GM21526 (cell line): ENCODE measurements around the gene ZMYM4.

ENCODE experiments used
- ATAC-seq: cut with Tn5 transposase; IDR thresholded peaks from one replicate; pipeline ENCODE4 v1.9.1; 2021; ENCODE audit warnings: moderate library complexity; ENCODE audit not compliant: unreplicated experiment, low FRiP score

The ZMYM4 gene

DNA sequence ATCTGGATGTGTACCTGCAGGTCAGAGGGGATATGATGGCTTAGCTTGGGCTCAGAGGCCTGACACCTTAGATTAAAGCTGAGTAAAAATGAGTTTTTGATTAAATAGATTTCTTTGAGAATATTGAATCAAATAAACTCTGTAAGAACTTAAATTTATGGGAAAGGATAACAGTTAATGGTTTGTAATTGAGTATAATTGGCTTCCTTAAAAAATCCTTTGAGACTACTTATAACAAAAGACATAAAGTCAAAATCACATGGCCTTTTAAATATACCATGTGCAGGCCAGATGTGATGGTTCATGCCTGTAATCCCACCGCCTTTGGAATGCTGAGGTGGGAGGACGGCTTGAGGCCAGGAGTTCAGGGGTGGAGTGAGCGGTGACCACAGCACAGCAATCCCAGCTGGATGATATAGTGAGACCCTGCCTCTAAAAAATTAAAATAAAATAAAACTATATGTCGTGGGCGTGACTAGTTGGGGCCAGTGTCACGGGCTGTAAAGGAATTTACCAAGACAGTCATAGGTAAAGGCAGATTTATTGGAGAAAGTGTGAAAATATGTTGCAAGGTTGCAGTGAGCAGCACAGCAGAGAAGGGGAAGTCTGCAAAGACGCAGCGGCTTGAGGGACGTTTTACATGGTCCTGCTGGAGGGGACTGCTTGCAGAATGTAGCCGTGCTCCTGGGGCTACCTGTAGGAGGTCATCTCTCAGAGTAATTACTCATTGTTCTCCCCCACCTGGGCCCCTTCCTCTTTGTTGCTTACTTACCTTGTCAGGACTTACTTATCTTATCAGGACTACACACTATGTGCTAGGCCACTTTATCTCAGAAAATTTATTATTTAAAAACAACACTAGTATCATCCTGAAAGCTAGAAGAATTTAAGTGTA lies 122.3 kb downstream of the ZMYM4 start:
- ATAC-seq: no peak

DNA sequence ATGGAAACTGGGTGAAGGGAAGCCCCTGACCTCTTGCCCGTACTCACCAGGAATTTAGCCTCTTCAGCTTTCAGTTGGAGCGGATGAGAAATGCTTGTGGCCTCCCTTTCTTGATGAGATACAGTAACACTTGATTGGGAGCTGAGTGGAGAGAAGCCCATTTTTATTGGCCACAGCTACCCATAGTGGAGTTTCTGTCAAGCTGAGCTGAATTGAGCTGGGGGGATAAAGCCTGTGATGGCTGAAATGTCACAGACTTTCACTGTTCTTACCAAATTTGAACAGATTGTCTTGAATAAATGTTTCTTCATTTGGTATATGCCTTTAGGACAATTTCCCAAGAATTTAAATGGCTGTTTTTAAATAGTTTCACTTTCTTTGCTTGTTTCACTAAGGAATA lies 125.9 kb downstream of the ZMYM4 start:
- no peak for ATAC-seq

DNA sequence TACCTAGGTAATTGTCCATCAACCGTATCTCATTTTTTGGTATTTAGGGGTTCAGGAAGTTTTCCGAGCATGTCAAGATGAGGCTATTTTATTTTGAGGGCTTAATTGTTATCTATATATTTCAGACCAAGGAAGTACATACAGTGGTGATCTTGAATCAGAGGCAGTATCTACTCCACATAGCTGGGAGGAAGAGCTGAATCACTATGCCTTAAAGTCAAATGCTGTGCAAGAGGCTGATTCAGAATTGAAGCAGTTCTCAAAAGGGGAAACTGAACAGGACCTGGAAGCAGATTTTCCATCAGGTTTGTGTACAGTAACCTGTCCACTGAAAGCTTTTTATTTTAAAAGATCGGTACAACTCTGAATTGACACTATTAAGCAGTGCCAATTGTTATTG lies 130.2 kb downstream of the ZMYM4 start:
- ATAC-seq: no peak

DNA sequence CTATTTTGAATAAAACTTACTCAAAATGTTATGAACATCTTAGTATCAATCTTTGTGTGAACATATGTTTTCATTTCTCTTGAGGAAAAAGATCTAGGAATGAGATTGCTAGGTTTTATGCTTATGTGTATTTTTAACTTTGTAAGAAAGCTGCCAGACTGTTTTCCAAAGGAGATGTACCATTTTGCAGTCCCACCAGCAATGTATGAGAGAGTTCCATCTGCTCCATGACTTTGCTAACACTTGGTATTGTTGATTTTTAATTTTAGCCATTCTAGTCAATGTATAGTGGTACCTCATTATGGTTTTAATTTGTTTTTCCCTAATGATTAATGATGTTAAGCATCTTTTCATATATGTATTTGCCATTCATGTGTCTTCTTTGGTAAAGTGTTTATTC lies 132.5 kb downstream of the ZMYM4 start:
- ATAC-seq: no peak

DNA sequence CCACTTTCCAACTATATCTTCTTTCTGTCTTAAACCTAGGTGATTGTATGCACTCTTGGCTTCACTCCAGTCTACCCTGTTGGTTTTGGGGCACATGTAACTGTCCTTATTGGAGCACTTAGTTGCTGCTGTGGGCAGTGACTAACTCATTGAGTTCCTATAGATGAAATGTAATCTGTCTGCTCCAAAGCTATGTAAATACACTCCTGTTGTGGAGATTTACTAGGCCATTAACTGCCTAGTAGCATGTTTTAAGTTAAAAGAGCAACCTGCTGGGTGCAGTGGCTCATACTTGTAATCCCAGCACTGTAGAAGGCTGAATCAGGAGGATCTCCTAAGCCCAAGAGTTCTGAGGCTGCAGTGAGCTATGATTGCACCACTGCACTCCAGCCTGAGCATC lies 137.6 kb downstream of the ZMYM4 start:
- no peak for ATAC-seq

DNA sequence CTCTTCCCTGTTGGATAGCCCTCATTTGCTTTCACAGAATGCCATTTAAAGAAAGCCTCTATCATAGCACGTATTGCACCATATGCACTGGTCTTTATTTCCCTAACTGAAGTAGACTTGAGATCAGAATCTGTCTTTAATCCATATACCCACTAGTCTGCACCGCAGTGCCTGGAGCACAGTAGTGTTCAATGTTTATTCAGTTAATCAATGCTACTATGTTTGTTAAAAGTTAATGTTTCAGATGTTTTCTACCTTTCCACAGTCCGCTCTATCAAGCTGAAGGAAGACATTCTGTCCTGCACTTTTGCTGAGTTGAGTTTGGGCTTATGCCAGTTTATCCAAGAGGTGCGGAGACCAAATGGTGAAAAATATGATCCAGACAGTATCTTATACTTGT lies 139.2 kb downstream of the ZMYM4 start:
- no peak for ATAC-seq

DNA sequence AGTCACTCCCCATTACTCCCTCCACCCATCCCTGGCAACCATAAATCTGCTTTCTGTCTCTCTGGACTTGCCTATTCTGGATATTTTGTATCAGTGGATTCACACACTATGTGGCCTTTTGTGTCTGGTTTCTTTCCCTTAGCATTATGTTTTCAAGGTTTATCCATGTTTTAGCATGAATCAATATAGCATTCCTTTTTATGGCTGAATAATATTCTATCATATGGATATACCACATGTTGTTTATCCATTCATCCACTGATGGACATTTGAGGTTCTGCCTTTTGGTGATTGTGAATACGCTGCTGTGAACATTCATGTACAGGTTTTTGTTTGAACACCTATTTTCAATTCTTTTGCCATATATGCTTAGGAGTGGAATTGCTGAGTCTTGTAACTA lies 140.4 kb downstream of the ZMYM4 start:
- ATAC-seq: no peak

DNA sequence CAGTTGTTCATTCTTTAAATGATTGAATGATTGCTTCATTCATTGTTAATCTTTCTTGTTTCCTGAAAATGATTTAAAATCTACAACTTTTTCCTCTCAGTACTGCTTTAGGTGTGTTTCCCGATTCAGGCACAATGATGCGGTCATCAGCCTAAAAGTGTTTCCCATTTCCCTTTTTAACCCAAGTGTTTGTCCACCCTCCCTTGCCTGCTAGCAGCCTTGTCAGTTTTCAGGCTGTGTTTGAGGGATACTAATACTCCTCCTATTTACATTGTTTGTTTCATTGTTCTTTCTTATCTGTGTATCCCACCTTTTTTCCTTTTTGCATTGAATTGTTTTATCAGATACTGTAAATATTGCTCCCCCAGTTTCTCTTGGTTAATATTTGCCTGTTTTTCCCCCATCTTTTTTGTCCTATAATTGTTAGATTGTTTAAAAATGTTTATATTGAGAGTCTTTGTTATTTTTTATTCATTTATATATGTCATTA lies 157.6 kb downstream of the ZMYM4 start:
- ATAC-seq: no peak

DNA sequence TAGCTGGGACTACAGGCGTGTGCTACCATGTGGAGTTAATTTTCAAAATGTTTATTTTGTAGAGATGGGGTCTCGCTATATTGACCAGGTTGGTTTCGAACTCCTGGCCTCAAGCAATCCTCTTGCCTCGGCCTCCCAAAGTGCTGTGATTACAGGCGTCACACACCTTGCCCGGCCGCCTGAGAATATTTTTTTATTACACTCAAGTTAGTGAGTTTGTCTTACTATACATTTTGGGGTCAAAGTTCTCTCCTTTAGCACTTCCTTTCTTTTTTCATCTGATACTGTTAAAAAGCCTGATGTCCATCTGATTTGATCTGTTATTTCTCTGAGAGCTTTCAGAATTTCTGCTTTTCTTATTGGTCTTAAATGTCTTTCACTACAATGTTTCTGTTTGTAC lies 159.9 kb downstream of the ZMYM4 start:
- ATAC-seq: no peak

DNA sequence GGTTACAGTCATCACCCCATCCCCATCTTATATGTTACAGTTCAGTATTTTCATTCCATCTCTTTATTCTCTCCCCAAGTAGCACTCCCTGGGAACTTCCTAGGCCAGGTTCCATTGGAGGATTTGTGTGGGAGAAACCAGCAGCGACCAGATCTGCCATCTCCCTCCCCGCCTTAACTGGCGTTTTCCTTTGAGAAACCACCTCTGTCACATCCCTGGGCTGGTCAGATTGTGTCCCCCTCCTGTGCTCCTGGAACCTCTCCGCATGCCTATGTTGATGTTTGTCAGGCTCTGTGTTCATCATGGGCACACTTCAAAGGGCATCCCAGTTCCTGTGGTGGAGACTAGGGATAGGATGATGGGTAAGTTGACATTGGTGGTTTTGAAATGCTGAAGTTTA lies 162.3 kb downstream of the ZMYM4 start:
- no peak for ATAC-seq

DNA sequence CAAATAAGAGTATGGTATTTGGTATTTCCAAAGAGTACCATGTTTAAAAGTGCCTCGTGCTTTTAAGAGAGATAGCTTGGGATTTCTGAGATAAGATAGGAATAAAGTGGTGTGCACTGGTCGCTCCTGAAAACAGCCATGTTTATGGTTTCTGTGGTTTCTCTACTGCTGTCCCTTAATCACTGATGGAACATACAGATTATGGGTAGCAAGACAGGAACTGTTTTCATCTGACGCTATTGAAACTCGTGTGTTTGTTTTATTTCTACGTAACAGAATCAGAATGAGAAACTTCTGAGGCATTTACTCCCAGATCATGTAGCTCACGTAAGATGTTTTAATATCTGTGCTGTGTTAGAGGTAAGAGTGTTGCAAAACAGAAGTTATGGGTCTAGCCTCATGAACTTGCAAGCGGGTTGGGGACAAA lies 162.7 kb downstream of the ZMYM4 start:
- no peak for ATAC-seq

DNA sequence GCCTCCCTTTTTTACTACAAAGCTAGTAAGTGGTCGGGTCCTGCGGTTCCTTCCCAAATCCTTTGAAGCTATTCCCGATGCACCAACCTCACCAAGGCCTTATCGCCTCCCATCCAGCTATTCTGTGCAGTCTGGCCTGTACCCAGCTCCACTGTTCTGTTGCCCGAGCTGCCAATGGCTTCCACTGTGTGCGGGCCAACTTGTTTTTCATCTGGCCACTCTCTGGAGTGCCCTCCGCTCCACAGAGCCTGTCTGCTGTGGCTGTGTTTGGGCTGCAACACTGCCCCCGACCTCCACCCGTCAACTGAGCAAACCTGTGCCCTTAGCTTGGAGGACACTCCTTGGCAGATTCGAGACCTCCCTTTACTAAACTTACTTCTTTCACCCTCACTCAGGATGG lies 163.7 kb downstream of the ZMYM4 start:
- ATAC-seq: no peak

DNA sequence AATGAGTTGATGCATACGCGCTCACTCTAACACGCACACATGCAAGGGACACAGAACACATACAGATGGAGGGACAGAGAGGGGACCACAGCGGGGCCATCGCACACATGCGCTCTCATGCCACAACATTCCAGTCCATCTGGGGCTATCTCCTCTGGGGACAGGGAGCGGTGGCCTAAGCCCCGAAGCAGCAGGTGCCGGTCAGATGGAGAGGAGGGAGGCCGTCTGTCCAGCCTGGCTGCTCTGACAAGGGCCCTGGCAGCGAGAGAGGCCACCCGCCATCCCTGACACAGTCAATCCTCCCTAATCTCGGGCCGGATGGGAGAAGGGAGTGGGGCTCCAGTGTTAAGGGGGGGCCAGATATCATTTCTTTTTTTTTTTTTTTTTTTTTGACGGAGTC lies 165.2 kb downstream of the ZMYM4 start:
- no peak for ATAC-seq

DNA sequence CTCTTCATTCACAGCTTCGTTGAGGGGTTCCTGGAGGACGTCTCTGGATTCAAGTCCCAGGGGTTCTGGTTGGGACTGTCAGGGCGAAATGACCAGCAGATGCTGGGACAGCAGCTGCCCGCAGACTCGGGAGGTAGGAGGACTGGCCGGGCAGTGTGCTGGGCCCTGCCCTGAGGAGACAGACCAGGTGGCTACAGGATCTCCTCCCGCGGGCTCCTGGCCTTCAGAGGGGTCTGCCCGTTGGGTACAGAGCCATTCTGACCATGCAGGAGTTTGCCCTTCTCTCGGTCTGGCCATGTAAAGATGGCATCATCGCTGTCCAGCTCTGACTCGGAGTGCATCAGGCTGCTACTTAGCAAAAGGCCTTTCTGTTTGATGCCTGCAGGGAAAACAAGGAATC lies 166.2 kb downstream of the ZMYM4 start:
- no peak for ATAC-seq

DNA sequence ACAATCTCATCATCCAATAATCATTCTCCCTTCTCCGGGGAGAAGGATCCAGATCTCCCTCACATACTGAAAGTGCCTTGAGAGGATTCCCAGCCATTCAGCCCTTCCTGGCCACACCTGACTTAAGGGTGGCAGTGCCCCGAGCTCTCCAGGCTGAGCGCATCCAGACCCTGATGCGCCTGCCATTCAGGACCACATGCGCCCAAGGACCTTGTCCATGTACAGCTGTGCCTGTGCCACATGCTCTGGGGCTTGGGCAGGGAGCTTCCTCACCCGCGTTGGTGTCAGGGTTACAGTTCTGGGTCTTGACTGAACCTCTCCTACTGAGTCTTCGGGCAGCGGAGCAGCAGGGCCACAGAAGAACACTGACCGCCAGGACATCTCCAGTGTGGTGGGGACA lies 167.6 kb downstream of the ZMYM4 start:
- no peak for ATAC-seq

DNA sequence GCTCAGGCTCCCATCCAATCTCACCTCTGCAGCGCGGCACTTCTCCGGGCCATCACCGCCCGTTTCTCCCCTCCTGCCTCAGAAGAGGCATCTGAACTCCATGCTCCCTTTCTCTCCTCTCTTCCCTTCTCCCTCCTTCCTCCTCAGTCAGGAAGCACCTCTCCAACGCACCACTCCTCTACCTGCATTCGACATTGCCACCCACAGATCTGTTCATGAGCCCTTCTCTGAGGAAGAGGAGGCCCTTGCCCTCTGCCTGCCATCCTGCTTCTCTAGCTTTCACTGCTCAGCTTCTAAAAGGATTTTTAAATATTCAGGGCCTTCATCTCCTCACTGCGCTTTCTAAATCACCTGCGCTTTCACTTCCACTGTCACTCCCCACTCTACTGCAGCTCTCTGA lies 168.7 kb downstream of the ZMYM4 start:
- no peak for ATAC-seq

DNA sequence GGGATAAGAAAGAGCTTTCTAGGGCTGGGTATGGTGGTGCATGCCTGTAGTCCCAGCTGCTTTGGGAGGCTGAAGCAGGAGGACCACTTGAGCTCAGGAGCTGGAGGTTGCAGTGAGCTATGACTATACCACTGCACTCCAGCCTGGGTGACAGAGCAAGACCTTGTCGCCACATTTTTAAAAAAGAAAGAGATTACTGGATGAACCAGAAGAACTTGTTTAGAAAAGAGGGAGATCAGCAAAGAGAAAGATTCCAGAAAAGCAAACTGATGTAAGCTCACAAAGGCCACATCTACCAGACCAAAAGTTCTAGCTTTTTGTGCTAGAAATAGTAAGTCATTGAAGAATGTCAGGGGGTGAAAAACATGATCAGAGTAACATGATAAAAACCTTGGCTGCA lies 171.1 kb downstream of the ZMYM4 start:
- ATAC-seq: no peak

DNA sequence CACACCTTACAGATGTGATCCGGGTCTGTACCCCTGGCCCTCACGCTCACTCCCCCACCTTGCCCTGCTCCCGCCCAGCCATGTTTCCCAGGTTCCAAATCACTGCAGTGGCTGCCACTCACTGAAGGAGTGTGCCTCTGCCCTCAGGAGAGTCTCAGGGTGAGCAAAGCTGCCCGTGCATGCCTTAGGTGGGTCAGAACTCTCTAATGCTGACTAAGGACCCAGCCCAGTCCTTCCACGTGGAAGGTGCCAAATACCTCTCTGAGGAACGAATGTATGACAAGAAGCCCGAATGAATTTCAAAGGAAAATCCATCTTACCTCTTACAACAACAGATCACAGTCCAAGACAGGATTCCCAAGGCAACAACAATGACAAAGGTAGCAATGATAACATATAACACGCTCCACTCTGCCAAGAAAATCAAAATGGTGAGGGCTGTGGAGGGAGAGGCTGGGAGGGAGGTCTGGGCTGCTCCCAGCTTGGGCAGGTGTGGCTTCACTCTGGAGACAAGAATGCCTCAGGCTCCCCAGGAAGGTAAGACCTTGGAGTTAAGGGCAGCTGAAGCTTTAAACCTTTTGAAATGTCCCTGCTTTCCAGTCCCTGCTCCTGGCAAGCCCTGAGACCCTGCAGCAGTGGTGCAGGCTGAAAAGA lies 173.5 kb downstream of the ZMYM4 start:
- no peak for ATAC-seq

DNA sequence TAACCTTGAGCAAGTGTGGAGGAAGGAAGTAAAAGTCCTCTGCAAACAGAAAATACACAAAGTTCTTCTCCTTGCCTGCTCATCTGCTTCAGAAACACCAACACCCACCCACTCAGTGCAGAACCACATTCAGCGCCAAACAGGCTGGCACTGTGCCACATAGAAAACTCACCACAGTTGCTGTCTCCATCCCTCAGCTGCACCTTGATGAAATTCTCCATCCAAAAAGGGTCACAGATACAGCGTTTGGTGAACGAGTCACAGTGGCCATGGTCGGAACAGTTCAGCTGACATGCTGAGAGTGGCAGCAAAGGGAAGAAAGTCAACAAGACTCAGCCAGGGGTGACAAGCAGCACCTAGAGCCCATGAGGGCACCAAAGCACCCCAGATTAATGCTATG lies 174.2 kb downstream of the ZMYM4 start:
- ATAC-seq: no peak

DNA sequence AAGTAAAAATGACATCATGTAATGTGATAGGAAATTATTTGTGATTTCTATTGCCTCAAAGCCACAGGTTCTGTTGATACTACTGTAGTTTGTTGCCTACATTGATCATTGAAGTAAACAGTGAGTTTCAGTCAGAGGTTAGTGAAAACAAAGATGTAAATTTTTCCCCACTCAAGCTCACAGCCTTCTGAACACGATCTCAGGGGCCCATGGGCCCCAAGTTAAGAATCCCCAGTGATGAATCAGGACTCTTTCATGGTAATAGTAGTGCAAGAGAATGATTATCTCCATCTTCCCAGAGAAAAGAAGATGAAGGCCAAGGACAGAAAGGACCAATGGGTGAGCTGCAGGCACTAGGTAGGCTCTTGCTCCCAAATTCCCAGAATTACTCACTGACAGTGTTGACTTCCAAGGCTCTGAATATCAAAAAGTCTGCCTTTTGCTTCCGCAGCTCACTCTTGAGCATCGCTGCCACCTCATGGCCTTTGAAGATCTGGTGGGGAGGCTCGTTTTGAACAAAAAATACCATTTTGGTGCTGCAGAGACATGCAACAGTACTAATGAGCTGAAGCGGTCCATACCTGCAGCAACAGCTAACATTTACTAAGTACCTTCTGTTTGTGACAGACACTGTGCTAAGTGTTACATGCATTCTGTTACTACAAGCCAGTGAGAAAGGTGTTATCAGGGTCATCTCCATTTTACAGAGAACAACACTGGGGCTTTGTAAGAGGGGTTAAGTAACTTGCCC lies 175.4 kb downstream of the ZMYM4 start:
- no peak for ATAC-seq

DNA sequence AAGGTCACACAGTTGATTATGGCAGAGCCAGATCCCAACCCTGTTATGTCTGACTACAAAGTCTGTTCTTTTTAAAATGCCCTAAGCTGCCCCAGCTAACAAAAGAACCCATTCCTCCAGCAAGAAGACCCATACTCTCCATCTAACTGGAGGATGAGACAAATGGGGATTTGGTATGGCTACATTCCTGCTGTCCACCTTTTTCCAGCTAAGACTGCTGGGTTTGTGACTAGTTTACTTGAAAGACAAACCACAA lies 175.9 kb downstream of the ZMYM4 start:
- no peak for ATAC-seq

DNA sequence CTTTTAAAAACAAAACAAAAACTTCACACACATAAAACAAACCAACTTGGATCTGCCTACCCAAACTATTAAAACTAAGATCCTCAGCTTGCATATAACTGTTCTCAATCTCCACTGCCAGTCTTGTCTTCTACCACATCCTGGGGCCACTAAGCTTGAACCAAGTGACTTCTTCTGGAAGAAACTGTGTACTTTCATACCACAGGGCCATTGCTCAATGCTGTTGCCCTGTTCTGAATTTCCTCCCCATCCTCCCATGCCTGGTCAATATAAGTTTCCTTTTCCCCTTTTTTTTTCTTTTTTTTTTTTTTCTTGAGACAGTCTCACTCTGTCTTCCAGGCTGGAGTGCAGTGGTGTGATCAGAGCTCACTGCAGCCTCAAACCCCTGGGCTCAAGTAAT lies 178.8 kb downstream of the ZMYM4 start:
- ATAC-seq: no peak
